K562 (cell line): Measurements from ENCODE around the gene CALML6.

Experiments
- ARID3A ChIP-seq: IDR thresholded peaks from 2 replicates; pipeline ENCODE4 v1.6.1; 2012; ENCODE audit warnings: low read depth, low read length, improper control_type of control experiment, borderline replicate concordance
- CTBP1 ChIP-seq: fragments of 450-650 bp; IDR thresholded peaks from 2 replicates; pipeline ENCODE4 v1.6.1; 2016; ENCODE audit warnings: borderline replicate concordance
- HCFC1 ChIP-seq: IDR thresholded peaks from 2 replicates; pipeline ENCODE4 v1.6.1; 2012; ENCODE audit warnings: low read depth, low read length, improper control_type of control experiment
- HSF4 ChIP-seq: fragments of 250-450 bp; sonication (Bioruptor Pico); IDR thresholded peaks from 2 replicates; pipeline ENCODE4 v2.1.2; 2022; ENCODE audit warnings: mild to moderate bottlenecking, moderate library complexity, borderline replicate concordance
- MYC ChIP-seq, 2 experiments: fragments of 250-450 bp in 1 of 2; sonication (Bioruptor Pico) in 1 of 2; IDR thresholded peaks; 2 replicates each; pipeline versions ENCODE4 v1.5.1 to v1.6.1; 2012 to 2021; ENCODE audit warnings: low read depth in 2 of 2, borderline replicate concordance in 1 of 2, improper control_type of control experiment in 1 of 2, low read length in 1 of 2, mild to moderate bottlenecking in 1 of 2, moderate library complexity in 1 of 2
- PHF8 ChIP-seq: fragments of 200-600 bp; sonication (generic); IDR thresholded peaks from 2 replicates; pipeline ENCODE4 v1.6.1; 2012; ENCODE audit warnings: mixed run types, mild to moderate bottlenecking, inconsistent platforms, low read length, moderate library complexity, borderline replicate concordance
- SMARCE1 ChIP-seq: fragments of 450-650 bp; IDR thresholded peaks from 2 replicates; pipeline ENCODE4 v1.7.1; 2016; ENCODE audit warnings: mild to moderate bottlenecking
- ZBTB17 ChIP-seq: fragments of 450-650 bp; formaldehyde crosslinking; IDR thresholded peaks from 2 replicates; pipeline ENCODE4 v1.4.0; 2020; ENCODE audit warnings: mild to moderate bottlenecking
- ZNF23 ChIP-seq: fragments of 250-450 bp; sonication (Bioruptor Pico); IDR thresholded peaks from 2 replicates; pipeline ENCODE4 v1.4.0; 2020; ENCODE audit warnings: mild to moderate bottlenecking
- TF ChIP-seq, protein P1 (sequence below): fragments of 450-650 bp; IDR thresholded peaks from 2 replicates; pipeline ENCODE4 v1.6.1; 2016; ENCODE audit warnings: borderline replicate concordance
- TF ChIP-seq, protein P2 (sequence below): sonication (generic); formaldehyde crosslinking; IDR thresholded peaks from 2 replicates; pipeline ENCODE4 v1.9.0; 2022; ENCODE audit warnings: mild to moderate bottlenecking, missing genetic modification reagents

DNA sequence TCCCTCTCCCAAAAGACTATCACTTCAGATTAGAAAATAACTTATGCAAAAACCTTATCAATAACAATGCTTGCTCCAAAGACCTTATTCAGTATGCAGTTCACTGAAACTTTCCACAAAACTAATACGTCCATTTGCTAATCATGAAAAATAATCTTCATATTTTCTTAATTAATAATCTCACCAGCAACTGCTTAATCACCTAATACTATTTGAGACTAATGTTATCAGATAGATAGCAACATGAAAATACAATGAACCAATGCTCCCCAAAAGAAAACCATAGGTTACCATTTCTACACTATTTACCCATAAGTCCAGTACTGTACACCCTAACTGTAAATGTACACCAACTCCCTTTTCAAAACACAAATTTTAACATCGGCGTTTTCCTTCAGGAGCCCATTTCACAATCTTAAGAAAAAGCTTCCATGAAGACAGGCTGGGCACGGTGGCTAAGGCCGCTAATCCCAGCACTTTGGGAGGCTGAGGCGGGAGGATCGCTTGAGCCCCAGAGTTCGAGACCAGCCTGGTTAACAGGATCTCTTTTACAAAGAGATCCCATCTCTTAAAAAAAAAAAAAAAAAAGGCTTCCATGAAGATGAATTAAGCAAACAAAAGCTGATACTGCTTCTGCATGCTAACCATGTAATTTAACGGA lies 25.8 kb upstream of the CALML6 start:
- TF ChIP-seq ARID3A (no peak), HCFC1 (no peak), HSF4 (no peak), MYC (IDR thresholded peaks at IDR 0.05; ENCODE audit: low read depth, low read length) (no peak), MYC (CRISPR knock-in tag; IDR thresholded peaks at IDR 0.05; ENCODE audit: borderline replicate concordance, low read depth) (no peak), ZNF23 (CRISPR knock-in tag) (no peak), SMARCE1 (no peak), PHF8 (no peak), ZBTB17 (CRISPR knock-in tag) (no peak), CTBP1 (no peak)
- TF ChIP-seq, protein P1, sequence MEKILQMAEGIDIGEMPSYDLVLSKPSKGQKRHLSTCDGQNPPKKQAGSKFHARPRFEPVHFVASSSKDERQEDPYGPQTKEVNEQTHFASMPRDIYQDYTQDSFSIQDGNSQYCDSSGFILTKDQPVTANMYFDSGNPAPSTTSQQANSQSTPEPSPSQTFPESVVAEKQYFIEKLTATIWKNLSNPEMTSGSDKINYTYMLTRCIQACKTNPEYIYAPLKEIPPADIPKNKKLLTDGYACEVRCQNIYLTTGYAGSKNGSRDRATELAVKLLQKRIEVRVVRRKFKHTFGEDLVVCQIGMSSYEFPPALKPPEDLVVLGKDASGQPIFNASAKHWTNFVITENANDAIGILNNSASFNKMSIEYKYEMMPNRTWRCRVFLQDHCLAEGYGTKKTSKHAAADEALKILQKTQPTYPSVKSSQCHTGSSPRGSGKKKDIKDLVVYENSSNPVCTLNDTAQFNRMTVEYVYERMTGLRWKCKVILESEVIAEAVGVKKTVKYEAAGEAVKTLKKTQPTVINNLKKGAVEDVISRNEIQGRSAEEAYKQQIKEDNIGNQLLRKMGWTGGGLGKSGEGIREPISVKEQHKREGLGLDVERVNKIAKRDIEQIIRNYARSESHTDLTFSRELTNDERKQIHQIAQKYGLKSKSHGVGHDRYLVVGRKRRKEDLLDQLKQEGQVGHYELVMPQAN = no peak
- TF ChIP-seq, protein P2, sequence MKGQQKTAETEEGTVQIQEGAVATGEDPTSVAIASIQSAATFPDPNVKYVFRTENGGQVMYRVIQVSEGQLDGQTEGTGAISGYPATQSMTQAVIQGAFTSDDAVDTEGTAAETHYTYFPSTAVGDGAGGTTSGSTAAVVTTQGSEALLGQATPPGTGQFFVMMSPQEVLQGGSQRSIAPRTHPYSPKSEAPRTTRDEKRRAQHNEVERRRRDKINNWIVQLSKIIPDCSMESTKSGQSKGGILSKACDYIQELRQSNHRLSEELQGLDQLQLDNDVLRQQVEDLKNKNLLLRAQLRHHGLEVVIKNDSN (CRISPR knock-in tag) = no peak
